Ascending aorta (tissue), 2 donors: ENCODE measurements around the gene HACD2. TPM values are rescaled to one million over a fixed set of nuclear protein-coding genes. Genes with fewer than 3 reads are reported as not detected.
"Not testable (repeated sequence)": the region's sequence is repeated elsewhere in the genome, so short reads cannot be mapped to it uniquely, and the experiment has no call there.

Source experiments
- DNase-seq, 2 donors: peaks; one replicate each; pipeline ENCODE4 v3.0.0-alpha.2; 2019; ENCODE audit warnings: low spot score in 2 of 2
- H3K27ac ChIP-seq, 2 donors: fragments of 200-600 bp; sonication (generic); one replicate each; pipeline ENCODE4 v1.5.1; 2016 to 2017; ENCODE audit warnings: mild to moderate bottlenecking in 1 of 2
- H3K27me3 ChIP-seq: fragments of 200-600 bp; sonication (generic); one replicate; pipeline ENCODE4 v1.5.1; 2017
- H3K36me3 ChIP-seq, 2 donors: fragments of 200-600 bp; sonication (generic); one replicate each; pipeline ENCODE4 v1.5.1; 2016
- H3K4me1 ChIP-seq, 2 donors: fragments of 200-600 bp; sonication (generic); one replicate each; pipeline ENCODE4 v1.5.1; 2016 to 2017; ENCODE audit warnings: mild to moderate bottlenecking in 1 of 2
- H3K4me3 ChIP-seq, 2 donors: fragments of 200-600 bp; sonication (generic); one replicate each; pipeline ENCODE4 v1.5.1; 2016 to 2017; ENCODE audit warnings: mild to moderate bottlenecking in 1 of 2
- H3K9me3 ChIP-seq, 2 donors: fragments of 200-600 bp; sonication (generic); one replicate each; pipeline ENCODE4 v1.5.1; 2016
- CTCF ChIP-seq, 3 experiments: fragments of 200-600 bp in 2 of 3; fragments of 450-650 bp in 1 of 3; sonication (generic) in 2 of 3; IDR thresholded peaks; one replicate each; pipeline ENCODE4 v1.5.1; 2016 to 2019; ENCODE audit warnings: antibody characterized with exemption in 3 of 3, mild to moderate bottlenecking in 1 of 3, moderate library complexity in 1 of 3
- intact Hi-C: fragments of 100-400 bp; cut with DNase I; formaldehyde crosslinking; loops from one replicate; pipeline ENCODE4 v1.15.1; 2023
- total RNA-seq: library from RNA; depleted of rRNA; stranded (reverse); fragments of >200 nt; gene quantifications from one replicate; pipeline ENCODE4 v1.1.0, GENCODE V29; 2016

The HACD2 gene
- total RNA-seq, 1 donor from 2014 or later = 10.2 TPM

DNA sequence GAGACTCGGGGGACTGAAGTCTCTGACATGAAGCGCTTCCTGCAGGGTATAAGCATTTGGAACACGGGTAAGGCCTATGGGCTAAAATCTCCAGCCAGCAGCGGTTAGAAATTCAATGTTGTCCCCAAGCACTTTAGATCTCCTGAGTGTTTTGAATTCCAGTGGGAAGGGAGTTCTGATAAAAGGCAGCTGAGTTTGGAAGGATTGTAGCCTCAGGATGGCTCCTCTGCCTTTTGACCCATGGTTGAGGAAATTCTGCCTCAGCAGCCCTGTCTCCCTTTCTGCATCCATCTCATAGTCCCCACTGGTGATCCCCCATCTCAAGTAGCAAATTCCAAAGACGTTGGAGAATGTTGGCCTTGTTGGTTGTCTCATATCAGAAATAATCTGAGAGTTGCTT is 24.2 kb upstream of the HACD2 start:
- intact Hi-C loops = no loop called here
- H3K27me3 ChIP-seq = no peaks in the 10 kb centered on the region
- no peak for DNase-seq
- no peak for TF ChIP-seq CTCF (IDR thresholded peaks at IDR 0.05)
- peaks cover 0 to 23% of the 10 kb centered on the region in 2 donors for H3K4me1 ChIP-seq
- no peaks in the 10 kb centered on the region for H3K9me3 ChIP-seq
- H3K4me3 ChIP-seq = no peak overlapping the region
- H3K36me3 ChIP-seq = peaks cover 14 to 33% of the 10 kb centered on the region in 2 donors
- H3K27ac ChIP-seq = no peak overlapping the region

GRCh38 chr3:123608263-123608937 is 23.5 kb upstream of the HACD2 start:
- no peaks in the 10 kb centered on the region for H3K27me3 ChIP-seq
- no peak for TF ChIP-seq CTCF (IDR thresholded peaks at IDR 0.05)
- H3K9me3 ChIP-seq = no peaks in the 10 kb centered on the region
- intact Hi-C loops = no loop called here
- H3K4me3 ChIP-seq = no peak overlapping the region
- no peak for DNase-seq
- H3K36me3 ChIP-seq = peaks cover 14 to 27% of the 10 kb centered on the region in 2 donors
- H3K4me1 ChIP-seq = peaks cover 0 to 17% of the 10 kb centered on the region in 2 donors
- H3K27ac ChIP-seq = no peak overlapping the region

DNA sequence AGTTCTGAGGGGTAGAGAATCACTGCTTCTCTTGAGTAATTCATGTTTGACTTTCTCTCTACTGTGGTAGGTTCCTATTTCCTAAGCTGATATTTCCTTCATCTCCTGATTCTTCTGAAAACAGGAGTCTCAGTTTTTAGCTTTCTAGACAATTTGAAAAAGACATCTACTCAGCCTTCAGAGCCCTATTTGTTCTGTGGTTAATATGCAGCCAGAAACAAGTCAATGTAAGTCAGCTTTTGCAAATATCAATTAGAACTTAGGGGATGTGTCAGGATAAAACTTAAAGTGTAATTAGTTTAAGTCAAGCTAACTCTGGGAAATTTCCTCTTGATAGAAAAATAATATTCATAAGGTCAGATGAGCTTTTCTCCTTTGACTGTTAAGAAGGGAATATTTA is 21.7 kb upstream of the HACD2 start:
- no peaks in the 10 kb centered on the region for H3K4me1 ChIP-seq
- no peak overlapping the region for H3K4me3 ChIP-seq
- peaks cover 3 to 21% of the 10 kb centered on the region in 2 donors for H3K36me3 ChIP-seq
- no peaks in the 10 kb centered on the region for H3K27me3 ChIP-seq
- no peaks in the 10 kb centered on the region for H3K9me3 ChIP-seq
- H3K27ac ChIP-seq = no peak overlapping the region
- no peak for TF ChIP-seq CTCF (IDR thresholded peaks at IDR 0.05)
- DNase-seq = no peak
- intact Hi-C loops = no loop called here

DNA sequence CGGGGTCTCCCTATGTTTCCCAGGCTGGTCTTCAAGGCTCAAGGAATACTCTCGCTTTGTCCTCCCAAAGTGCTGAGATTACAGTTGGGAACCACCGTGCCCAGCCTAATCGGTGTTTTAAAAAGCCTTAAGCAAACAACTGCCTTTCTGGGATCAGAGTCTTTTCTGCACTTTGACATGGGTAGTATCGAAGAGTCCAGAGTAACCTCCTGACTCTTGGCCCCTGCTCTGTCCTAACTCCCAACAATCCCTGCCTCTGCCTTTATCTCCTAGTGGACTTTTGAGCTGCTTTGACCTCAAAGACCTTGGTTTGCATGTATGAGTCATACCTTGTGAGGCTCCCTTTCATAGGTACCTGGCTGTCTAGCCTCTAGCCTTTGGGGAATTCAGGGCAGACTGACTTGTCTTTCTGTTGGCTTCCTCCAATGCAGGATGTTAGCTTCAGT is 21.0 kb upstream of the HACD2 start:
- no peaks in the 10 kb centered on the region for H3K4me1 ChIP-seq
- TF ChIP-seq CTCF (IDR thresholded peaks at IDR 0.05) = no peak
- H3K9me3 ChIP-seq = no peaks in the 10 kb centered on the region
- H3K27ac ChIP-seq = peak overlapping the region in 1 of 2 donors; percentile 13
- intact Hi-C loops = no loop called here
- H3K4me3 ChIP-seq = no peak overlapping the region
- no peaks in the 10 kb centered on the region for H3K27me3 ChIP-seq
- no peak for DNase-seq
- peaks cover 3 to 14% of the 10 kb centered on the region in 2 donors for H3K36me3 ChIP-seq

GRCh38 chr3:123603153-123603552 is 18.3 kb upstream of the HACD2 start:
- H3K27ac ChIP-seq, H3K4me3 ChIP-seq, DNase-seq, H3K36me3 ChIP-seq, H3K9me3 ChIP-seq, H3K27me3 ChIP-seq, intact Hi-C loops, H3K4me1 ChIP-seq: not testable (repeated sequence)

DNA sequence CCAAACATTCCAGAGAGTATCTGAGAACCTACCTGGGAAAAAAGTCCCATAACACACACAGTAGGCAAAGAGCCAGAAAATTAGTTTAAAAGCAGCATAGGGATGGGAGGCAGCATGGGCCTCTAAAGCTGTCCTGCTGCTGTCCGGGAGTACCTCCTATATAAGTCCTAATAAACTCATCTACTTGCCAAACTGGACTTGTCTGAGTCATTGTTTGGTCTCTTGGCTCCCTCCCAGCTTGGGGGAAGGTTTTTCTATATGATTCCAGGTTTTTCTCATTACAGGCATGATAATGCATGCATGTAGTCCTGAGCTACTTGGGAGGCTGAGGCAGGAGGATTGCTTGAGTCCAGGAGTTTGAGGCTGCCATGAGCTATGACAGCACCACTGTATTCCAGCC is 17.5 kb upstream of the HACD2 start:
- H3K9me3 ChIP-seq = no peaks in the 10 kb centered on the region
- no peaks in the 10 kb centered on the region for H3K4me1 ChIP-seq
- TF ChIP-seq CTCF (IDR thresholded peaks at IDR 0.05) = no peak
- H3K4me3 ChIP-seq = no peak overlapping the region
- H3K27me3 ChIP-seq = no peaks in the 10 kb centered on the region
- intact Hi-C loops = no loop called here
- H3K36me3 ChIP-seq = peaks cover 0 to 3% of the 10 kb centered on the region in 2 donors
- DNase-seq = no peak
- H3K27ac ChIP-seq = peak overlapping the region in 1 of 2 donors; percentile 6

DNA sequence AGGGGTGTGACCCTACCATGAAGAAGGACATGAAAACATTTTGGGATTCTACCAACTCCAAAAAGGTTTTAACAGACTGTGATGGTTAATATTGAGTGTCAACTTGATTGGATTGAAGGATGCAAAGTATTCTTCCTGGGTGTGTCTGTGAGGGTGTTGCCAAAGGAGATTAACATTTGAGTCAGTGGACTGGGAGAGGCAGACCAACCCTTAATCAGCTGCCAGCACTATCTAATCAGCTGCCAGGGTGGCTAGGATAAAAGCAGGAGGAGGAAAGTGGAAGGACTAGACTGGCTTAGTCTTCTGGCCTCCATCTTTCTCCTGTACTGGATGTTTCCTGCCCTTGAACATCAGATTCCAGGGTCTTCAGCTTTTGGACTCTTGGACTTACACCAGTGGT is 16.0 kb upstream of the HACD2 start:
- intact Hi-C loops, H3K4me1 ChIP-seq, H3K36me3 ChIP-seq, H3K27me3 ChIP-seq, H3K27ac ChIP-seq, H3K4me3 ChIP-seq, H3K9me3 ChIP-seq, DNase-seq: not testable (repeated sequence)
